K562 (cell line): ENCODE data around the gene SERTAD2. TPM values are rescaled to one million over a fixed set of nuclear protein-coding genes. Genes with fewer than 3 reads are reported as not detected.

Experiments
- ATAC-seq: fragments of 200-7000 bp; cut with Tn5 transposase; 3 replicates; pipeline ENCODE4 v1.9.1; 2020; ENCODE audit warnings: moderate library complexity
- BruUV-seq: library from RNA; stranded (reverse); fragments of 400-500 nt; replicated peaks from 2 replicates; lab custom pipeline; 2021; lab: Mats Ljungman, UMichigan
- CTCF ChIA-PET: fragments of 300-600 bp; formaldehyde crosslinking; extraction: SDS; loops from one replicate; lab custom pipeline; 2021; ENCODE audit warnings: low intra/inter-chr PET ratio; lab: Yijun Ruan, JAX
- POLR2A ChIA-PET: fragments of 300-600, 350-650 bp; sonication (Branson Sonifier 250); formaldehyde crosslinking; extraction: SDS; loops from one replicate; lab custom pipeline; 2021; ENCODE audit warnings: antibody characterized with exemption, inconsistent platforms; lab: Yijun Ruan, JAX
- DNase-seq, 4 experiments: peaks; one replicate each; pipeline versions ENCODE4 v3.0.0 to v3.0.0-alpha.2; 2011 to 2018; ENCODE audit warnings: low spot score in 3 of 4, mixed read lengths in 3 of 4; ENCODE audit errors: extremely low read depth in 1 of 4
- FAIRE-seq: peaks from 2 replicates; lab custom pipeline; 2011; peaks lifted over from hg19 to GRCh38; lab: Jason Lieb, UNC
- H2AFZ ChIP-seq: 2 replicates; pipeline ENCODE4 v1.6.0; 2011; ENCODE audit warnings: low read depth, low read length, control low read depth, inconsistent platforms
- H3K27ac ChIP-seq: fragments of 200-600 bp; 3 replicates; pipeline ENCODE4 v1.8.0; 2011; ENCODE audit warnings: low read depth, mild to moderate bottlenecking, control low read depth, inconsistent platforms, low read length, moderate library complexity, mixed read lengths; ENCODE audit errors: extremely low read depth
- H3K27me3 ChIP-seq, 2 experiments: fragments of 300-600 bp in 1 of 2; 2 replicates in 1 of 2; 3 replicates in 1 of 2; pipeline versions ENCODE4 v1.6.0 to v1.8.0; 2011; ENCODE audit warnings: inconsistent platforms in 2 of 2, low read length in 2 of 2, mild to moderate bottlenecking in 1 of 2, mixed read lengths in 1 of 2, moderate library complexity in 1 of 2; ENCODE audit not compliant: control insufficient read depth in 2 of 2, insufficient read depth in 2 of 2
- H3K36me3 ChIP-seq: fragments of 300-600 bp; 3 replicates; pipeline ENCODE4 v1.8.0; 2011; ENCODE audit warnings: mild to moderate bottlenecking, low read length, inconsistent platforms; ENCODE audit not compliant: control insufficient read depth, insufficient read depth
- H3K4me1 ChIP-seq, 2 experiments: fragments of 200-600 bp in 1 of 2; replicated peaks in 1 of 2; 2 replicates in 1 of 2; 3 replicates in 1 of 2; pipeline versions ENCODE4 v1.5.1 to v1.8.0; 2011; ENCODE audit warnings: inconsistent platforms in 2 of 2, low read length in 2 of 2, mild to moderate bottlenecking in 1 of 2, mixed read lengths in 1 of 2, moderate library complexity in 1 of 2; ENCODE audit not compliant: control insufficient read depth in 2 of 2, insufficient read depth in 2 of 2
- H3K4me2 ChIP-seq: 2 replicates; pipeline ENCODE4 v1.6.1; 2011; ENCODE audit warnings: low read length, control low read depth, inconsistent platforms, mixed read lengths; ENCODE audit not compliant: insufficient read depth
- H3K4me3 ChIP-seq: fragments of 200-600 bp; sonication (generic), shearing (Covaris generic); 2 replicates; pipeline ENCODE4 v1.5.1; 2016; ENCODE audit warnings: control low read depth, inconsistent platforms
- H3K79me2 ChIP-seq: fragments of 200-600 bp; 3 replicates; pipeline ENCODE4 v1.8.0; 2011; ENCODE audit warnings: low read length, inconsistent platforms; ENCODE audit not compliant: control insufficient read depth, insufficient read depth
- H3K9ac ChIP-seq, 2 experiments: 2 replicates each; pipeline versions ENCODE4 v1.6.0 to v1.6.1; 2011; ENCODE audit warnings: low read depth in 2 of 2, low read length in 2 of 2, control low read depth in 1 of 2, inconsistent platforms in 1 of 2, mild to moderate bottlenecking in 1 of 2, mixed read lengths in 1 of 2; ENCODE audit not compliant: insufficient read depth in 1 of 2
- H3K9me1 ChIP-seq: one replicate; pipeline ENCODE4 v1.6.0; 2011; ENCODE audit warnings: inconsistent platforms, mild to moderate bottlenecking, low read length, moderate library complexity; ENCODE audit not compliant: control insufficient read depth, insufficient read depth
- H3K9me3 ChIP-seq: replicated peaks from 2 replicates; pipeline ENCODE4 v1.5.1; 2011; ENCODE audit warnings: low read depth, low read length, inconsistent platforms; ENCODE audit not compliant: control insufficient read depth, insufficient read depth
- H4K20me1 ChIP-seq: replicated peaks from 2 replicates; pipeline ENCODE4 v1.6.1; 2011; ENCODE audit warnings: low read length, inconsistent platforms, mixed read lengths; ENCODE audit not compliant: control insufficient read depth, insufficient read depth
- CBX3 ChIP-seq, 2 experiments: IDR thresholded peaks; 1 replicate in 1 of 2; 2 replicates in 1 of 2; pipeline ENCODE4 v1.6.1; 2012; ENCODE audit warnings: inconsistent platforms in 2 of 2, low read length in 2 of 2, borderline replicate concordance in 1 of 2, control low read depth in 1 of 2
- ETV1 ChIP-seq: fragments of 450-650 bp; conservative IDR thresholded peaks from 2 replicates; pipeline ENCODE4 v1.6.1; 2016; ENCODE audit warnings: missing genetic modification characterization, control low read depth, low read depth, missing compliant biosample characterization
- HIVEP1 ChIP-seq: fragments of 250-450 bp; sonication (Bioruptor Pico); IDR thresholded peaks from 2 replicates; pipeline ENCODE4 v1.4.0; 2020; ENCODE audit warnings: mild to moderate bottlenecking
- NRF1 ChIP-seq, 2 experiments: fragments of 450-650 bp; IDR thresholded peaks in 1 of 2; conservative IDR thresholded peaks in 1 of 2; 2 replicates each; pipeline ENCODE4 v1.6.1; 2014; ENCODE audit warnings: mild to moderate bottlenecking in 2 of 2
- RBBP5 ChIP-seq: fragments of 200-600 bp; sonication (generic); IDR thresholded peaks from 2 replicates; pipeline ENCODE4 v1.6.1; 2012; ENCODE audit warnings: borderline replicate concordance, mild to moderate bottlenecking, low read length, control low read depth, inconsistent platforms; ENCODE audit not compliant: insufficient read depth, poor library complexity, severe bottlenecking
- SPI1 ChIP-seq: IDR thresholded peaks from 2 replicates; pipeline ENCODE4 v1.6.1; 2011; ENCODE audit warnings: low read depth, low read length, control low read depth, borderline replicate concordance
- TAF7 ChIP-seq: fragments of 450-650 bp; IDR thresholded peaks from 2 replicates; pipeline ENCODE4 v1.6.1; 2016; ENCODE audit warnings: missing genetic modification characterization, missing compliant biosample characterization
- ZNF217 ChIP-seq: sonication (generic); formaldehyde crosslinking; IDR thresholded peaks from 2 replicates; pipeline ENCODE4 v1.8.0; 2022; ENCODE audit warnings: mild to moderate bottlenecking, missing genetic modification reagents
- WGBS: fragments of 100-300 bp; shearing (Covaris generic); methylation state at CpG from one replicate; pipeline ENCODE4 v1.1.6; 2016; ENCODE audit warnings: low coverage, mixed read lengths; ENCODE audit not compliant: insufficient coverage; ENCODE audit errors: missing lambda C conversion rate; 5-methylcytosine and 5-hydroxymethylcytosine counted together
- in situ Hi-C: fragments of 300-500 bp; cut with MboI; formaldehyde crosslinking; loops from 4 replicates; pipeline ENCODE4 v1.15.0; 2018; ENCODE audit warnings: inconsistent platforms, mixed read lengths
- intact Hi-C: fragments of 100-400 bp; cut with micrococcal nuclease; formaldehyde crosslinking; loops from 2 replicates; pipeline ENCODE4 v1.14.2; 2022
- polyA plus RNA-seq, 8 experiments: library from polyadenylated mRNA; depleted of rRNA in 4 of 8; stranded (reverse) in 5 of 8; unstranded in 3 of 8; fragments of >200 nt; fragmentation: Nextera tagmentation in 2 of 8; fragmentation: Illumina TruSeq in 1 of 8; extraction: Ambion mirVana in 2 of 8; extraction: Trizol in 1 of 8; gene quantifications; 2 replicates each; pipeline versions ENCODE4 v1.2.1 to v1.2.3, GENCODE V29; 2011 to 2014; ENCODE audit warnings: inconsistent platforms in 1 of 8, missing spikeins in 1 of 8
- total RNA-seq, 7 experiments: library from RNA; depleted of rRNA in 6 of 7; stranded (reverse); fragments of >200 nt in 6 of 7; fragmentation: Illumina TruSeq in 2 of 7; extraction: Trizol in 2 of 7; gene quantifications; 2 replicates each; pipeline versions ENCODE4 v1.2.1 to v1.2.3, GENCODE V29; 2011 to 2021; ENCODE audit warnings: low replicate concordance in 1 of 7
- TF ChIP-seq, protein P1 (sequence below): fragments of 450-650 bp; formaldehyde crosslinking; IDR thresholded peaks from 2 replicates; pipeline ENCODE4 v1.4.0; 2020; ENCODE audit warnings: mild to moderate bottlenecking, moderate library complexity
- TF ChIP-seq, protein P2 (sequence below): sonication (generic); formaldehyde crosslinking; IDR thresholded peaks from 2 replicates; pipeline ENCODE4 v1.9.0; 2022; ENCODE audit warnings: mild to moderate bottlenecking, missing genetic modification reagents

The SERTAD2 gene
- total and polyA plus RNA-seq, 9 of the 15 experiments (the other 6 are each of a cell fraction or from before 2014, with no cell fraction given) = 3.0 to 12.5 (median 6.1) TPM

DNA sequence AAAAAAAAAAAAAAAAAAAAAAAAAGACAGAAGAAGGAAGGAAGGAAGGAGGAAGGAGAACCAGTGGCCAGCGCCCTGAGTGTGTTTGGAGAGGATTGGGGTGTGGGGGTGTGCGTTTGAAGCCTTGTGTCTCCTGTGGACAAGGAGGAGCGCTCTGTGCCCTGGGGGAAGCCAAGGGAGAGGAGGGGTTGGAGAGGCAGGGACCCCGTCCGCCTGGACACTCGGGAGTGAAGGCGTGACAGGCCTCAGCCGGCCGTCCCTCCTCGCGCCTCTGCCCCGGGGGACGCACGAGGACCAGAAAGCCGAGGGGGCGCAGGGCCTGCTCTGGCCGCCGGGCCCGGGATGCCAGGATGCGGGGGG is 44.9 kb downstream of the SERTAD2 start (continued):
- TF ChIP-seq RBBP5 = no peak
- no peak for TF ChIP-seq SPI1
- TF ChIP-seq, protein P1, sequence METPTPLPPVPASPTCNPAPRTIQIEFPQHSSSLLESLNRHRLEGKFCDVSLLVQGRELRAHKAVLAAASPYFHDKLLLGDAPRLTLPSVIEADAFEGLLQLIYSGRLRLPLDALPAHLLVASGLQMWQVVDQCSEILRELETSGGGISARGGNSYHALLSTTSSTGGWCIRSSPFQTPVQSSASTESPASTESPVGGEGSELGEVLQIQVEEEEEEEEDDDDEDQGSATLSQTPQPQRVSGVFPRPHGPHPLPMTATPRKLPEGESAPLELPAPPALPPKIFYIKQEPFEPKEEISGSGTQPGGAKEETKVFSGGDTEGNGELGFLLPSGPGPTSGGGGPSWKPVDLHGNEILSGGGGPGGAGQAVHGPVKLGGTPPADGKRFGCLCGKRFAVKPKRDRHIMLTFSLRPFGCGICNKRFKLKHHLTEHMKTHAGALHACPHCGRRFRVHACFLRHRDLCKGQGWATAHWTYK = 0 out of 2 replicates have a peak, but pooled peaks have one; percentile 20
- no peak for TF ChIP-seq ETV1 (tag)
- peak; percentile 50; the same call in 1 of the 2 replicates for TF ChIP-seq HIVEP1 (CRISPR knock-in tag)
- TF ChIP-seq CBX3 (IDR thresholded peaks at IDR 0.05; ENCODE audit: borderline replicate concordance in 1 of 2, low read length in 2 of 2) = no peak

DNA sequence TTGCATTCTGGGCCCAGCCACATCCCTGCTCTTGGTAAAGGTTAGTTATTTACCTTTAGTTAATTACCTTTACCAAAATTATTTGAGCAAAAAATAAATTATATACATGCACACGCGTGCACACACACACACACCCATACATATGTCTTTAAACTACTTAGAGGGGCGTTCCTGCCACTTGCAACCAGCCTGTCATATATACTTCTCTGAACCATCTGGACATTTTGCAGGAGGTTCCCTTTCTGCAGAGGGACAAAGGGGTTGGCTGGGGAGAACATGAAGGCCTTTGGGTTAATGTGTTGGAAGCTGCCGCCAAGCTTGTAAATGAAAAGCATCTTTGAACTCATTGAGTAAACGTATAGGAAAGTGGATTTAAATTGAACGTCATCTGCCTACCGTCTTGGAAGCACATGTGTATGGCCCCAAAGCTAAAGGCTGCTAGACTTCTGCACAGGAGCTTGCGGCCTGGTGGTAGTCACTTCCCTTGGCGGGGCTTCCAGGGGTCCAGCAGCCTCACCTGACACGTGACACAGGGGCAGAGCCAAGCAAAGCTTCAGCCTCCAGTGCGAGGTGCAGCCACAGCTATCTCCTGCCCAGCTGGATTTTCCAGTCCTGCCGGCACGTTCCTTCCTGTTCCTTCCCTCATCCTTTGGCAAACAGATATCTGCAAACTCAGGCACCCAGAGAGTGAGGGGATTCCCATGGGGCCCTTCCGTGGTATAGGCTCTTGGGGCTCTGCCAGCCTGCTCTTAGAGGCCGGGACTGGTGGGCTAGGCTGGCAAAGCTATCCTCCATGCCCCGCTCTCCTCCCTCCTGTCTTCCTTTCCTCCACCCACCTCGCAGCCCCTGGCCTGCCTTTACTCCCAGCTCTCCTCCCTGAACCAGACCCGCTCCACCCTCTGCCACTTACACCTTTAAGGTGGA is 46.1 kb downstream of the SERTAD2 start:
- 65% methylated on average over 16 of the region's 18 CpGs for WGBS
- Histone ChIP-seq H3K9me3 (no peaks in the 10 kb centered on the region), H3K36me3 (no peaks in the 10 kb centered on the region), H3K79me2 (no peaks in the 10 kb centered on the region), H2AFZ (peak overlapping the region; percentile 91), H3K4me3 (peak overlapping the region; percentile 25; the same call in 1 of the 2 replicates), H4K20me1 (no peaks in the 10 kb centered on the region), H3K27me3 (no peaks in the 10 kb centered on the region), H3K9me1 (no peaks in the 10 kb centered on the region)
- intact Hi-C loops (loop anchor here (2.0 kb wide), 1 partner anchor 41 kb away; no protein-coding TSS in a partner anchor), in situ Hi-C loops (no loop called here)
- CTCF ChIA-PET = interaction anchor here (1.2 kb wide), 1 partner anchor 37 kb away, joined by 3 read pairs; no protein-coding TSS in a partner anchor
- DNase-seq (no peak), FAIRE-seq (no peak)
- no TSS peak for BruUV-seq
- TF ChIP-seq, protein P2, sequence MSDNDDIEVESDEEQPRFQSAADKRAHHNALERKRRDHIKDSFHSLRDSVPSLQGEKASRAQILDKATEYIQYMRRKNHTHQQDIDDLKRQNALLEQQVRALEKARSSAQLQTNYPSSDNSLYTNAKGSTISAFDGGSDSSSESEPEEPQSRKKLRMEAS (CRISPR knock-in tag) = peak; percentile 55
- TF ChIP-seq TAF7 (tag) (no peak), ZNF217 (CRISPR knock-in tag) (no peak), NRF1 (conservative IDR thresholded peaks at IDR 0.05 in 1 of 2, IDR thresholded peaks at IDR 0.05 in 1 of 2) (peak in 1 of 2 experiments; percentile 51; a peak in 2 of 4 replicates)
- TF ChIP-seq, all 486 proteins: peak for 2
- POLR2A ChIA-PET = interaction anchor here (0.6 to 5.4 kb wide), 22 partner anchors 9 to 379 kb away, joined by 3 to 33 read pairs (median 4); partner anchors contain the start of genes AFTPH and SERTAD2
- ATAC-seq = no peak
- Histone ChIP-seq H3K27ac (peak overlapping the region; percentile 88; the same call in 1 of the 3 replicates), H3K9ac (peak overlapping the region; percentile 68 to 74), H3K4me2 (peak overlapping the region; percentile 87), H3K4me1 (peaks cover 21 to 30% of the 10 kb centered on the region in 2 experiments; a peak in 4 of 5 replicates)
